T47D (cell line): ENCODE measurements around the gene RYK.

Experiments
- DNase-seq, 2 experiments: peaks; one replicate each; pipeline versions ENCODE4 v3.0.0 to v3.0.0-alpha.2; 2011 to 2012; ENCODE audit warnings: low read depth in 1 of 2, low spot score in 1 of 2
- JUND ChIP-seq: IDR thresholded peaks from 2 replicates; pipeline ENCODE4 v1.6.1; 2012; ENCODE audit warnings: low read depth
- in situ Hi-C: cut with HindIII; loops from 2 replicates; pipeline ENCODE4 v1.10.0; 2016; ENCODE audit warnings: low sequenced_read_pairs, low pct_unique_long_range_greater_than_20kb

RYK gene

DNA sequence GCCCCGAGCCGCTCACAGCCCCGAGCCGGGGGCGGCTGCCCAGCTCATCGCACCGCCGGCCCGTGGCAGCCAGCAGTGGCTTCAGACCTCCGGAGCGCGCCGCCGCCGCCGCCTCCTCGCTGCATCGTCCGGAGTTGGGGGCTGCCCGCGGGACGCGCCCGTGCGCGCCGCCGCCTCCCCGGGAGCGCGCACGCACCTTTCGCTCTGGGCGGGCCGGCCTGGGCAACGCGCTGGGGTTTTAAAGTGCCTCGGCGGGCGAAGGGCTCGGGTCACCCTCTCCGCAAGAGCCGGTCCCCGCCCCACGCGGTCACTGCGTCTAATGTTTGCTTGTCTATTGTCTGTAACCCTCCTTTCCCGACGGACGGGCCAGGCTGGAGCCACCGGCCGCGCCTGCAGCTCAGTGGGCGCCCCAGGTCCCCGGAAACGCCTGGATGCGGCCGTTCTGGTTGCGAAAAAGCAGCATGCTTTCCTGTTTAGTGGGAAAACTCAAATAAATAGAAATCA, at the start of gene RYK:
Gene RYK, minus strand, starts transcription at position 143 of the 504 bp plus-strand sequence. CDS start 205 bp downstream, outside the sequence.
- no peak for TF ChIP-seq JUND
- in situ Hi-C loops = no loop called here
- peak; percentile 79 to 92 for DNase-seq

DNA sequence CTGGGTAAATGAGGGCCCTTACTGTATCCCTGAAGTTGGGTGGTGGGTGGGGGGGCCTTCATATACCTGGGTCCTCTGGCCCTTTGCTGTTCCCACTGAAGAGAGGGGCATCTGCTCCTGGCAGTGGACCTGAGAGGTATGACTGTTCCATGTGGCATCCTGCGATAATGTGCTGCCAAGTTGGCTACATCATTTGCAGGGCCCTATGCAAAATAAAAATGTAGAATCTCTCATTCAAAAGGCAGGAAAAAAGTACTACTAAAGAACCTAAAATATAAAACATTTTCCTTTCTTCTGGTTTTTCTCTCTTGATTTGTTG, 49.2 kb upstream of the RYK start:
- DNase-seq = no peak
- TF ChIP-seq JUND = no peak
- in situ Hi-C loops = no loop called here

DNA sequence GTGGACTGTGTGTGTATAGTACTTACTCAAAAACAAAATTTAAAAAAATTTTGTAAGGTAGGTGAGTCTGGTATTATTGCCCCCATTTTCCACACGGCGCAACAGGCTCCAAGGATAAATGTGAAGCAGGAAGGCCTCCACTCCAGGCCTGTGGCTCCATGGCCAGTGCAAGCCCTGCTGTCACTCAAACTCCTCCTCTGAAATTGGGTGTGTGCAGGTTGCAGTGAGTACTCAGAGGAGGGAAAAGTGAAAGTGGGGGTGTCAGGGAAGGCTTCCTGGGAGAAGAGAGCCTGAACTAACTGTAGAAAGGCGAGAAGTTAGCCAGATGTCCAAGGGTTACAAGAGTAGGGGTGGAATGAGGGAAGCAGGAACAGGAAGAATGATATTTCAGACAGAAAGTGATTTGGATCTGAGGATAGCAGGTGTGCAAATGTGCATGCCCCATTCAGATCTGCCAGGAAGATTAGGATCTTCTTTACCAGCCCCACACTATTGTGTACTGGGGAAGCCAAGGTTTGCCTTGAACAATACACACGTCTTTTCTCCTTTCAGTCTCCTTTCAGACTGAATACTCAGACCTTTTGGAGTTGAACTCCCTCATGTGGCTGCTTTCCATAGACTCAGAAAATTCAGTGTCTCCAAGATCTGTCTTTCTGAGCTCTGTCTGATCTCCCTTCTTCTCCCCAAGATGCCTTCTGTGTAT, 48.7 kb upstream of the RYK start:
- TF ChIP-seq JUND = no peak
- DNase-seq = peak in 1 of 2 experiments; percentile 77
- in situ Hi-C loops = no loop called here

DNA sequence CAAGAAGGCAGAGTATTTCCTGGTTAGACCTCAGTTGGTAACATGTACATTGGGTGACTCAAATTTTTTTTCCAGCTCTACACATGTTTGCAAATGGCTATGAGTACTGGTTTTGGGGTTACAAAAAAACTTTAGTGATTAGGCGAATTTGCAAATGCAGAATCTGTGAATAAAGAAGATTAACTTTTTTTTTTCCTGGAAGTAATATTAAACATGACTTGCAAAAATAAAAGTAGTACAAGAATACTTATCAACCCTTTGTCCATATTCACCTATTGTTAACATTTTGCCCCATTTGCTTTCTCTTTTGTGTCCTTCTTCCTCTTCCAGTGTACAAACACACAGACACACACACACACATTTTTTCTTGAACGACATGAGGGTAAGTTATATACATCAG, 47.6 kb upstream of the RYK start:
- no peak for DNase-seq
- no peak for TF ChIP-seq JUND
- in situ Hi-C loops = no loop called here

DNA sequence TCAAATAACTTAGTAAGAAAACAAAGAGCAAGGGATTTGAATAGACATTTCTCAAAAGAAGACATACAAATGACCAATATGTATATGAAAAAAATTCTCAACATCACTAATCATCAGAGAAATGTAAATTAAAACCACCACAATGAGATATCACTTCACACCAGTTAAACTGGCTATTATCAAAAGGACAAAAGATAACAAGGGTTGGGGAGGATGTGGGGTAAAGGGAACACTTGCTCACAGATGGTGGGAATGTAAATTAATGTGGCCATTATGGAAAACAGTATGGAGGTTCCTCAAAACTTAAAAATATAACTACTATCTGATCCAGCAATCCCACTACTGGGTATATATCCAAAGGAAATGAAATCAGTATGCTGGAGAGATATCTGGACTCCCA, 46.0 kb upstream of the RYK start:
- no peak for TF ChIP-seq JUND
- no peak for DNase-seq
- in situ Hi-C loops = no loop called here

DNA sequence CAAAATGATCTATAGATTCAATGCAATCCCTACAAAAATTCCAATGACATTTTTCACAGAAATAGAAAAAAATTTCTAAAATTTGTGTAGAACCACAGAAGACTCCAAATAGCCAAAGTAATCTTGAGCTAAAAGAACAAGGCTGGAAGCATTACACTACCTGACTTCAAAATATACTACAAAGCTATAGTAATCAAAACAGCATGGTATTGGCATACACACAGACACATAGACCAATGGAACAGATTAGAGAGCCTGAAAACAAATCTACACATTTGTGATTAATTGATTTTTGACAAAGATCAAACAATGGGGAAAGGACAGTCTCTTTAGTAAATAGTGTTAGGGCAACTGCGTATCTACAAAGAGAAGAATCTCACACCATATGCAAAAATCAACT, 45.3 kb upstream of the RYK start:
- in situ Hi-C loops = no loop called here
- TF ChIP-seq JUND = no peak
- DNase-seq = no peak

DNA sequence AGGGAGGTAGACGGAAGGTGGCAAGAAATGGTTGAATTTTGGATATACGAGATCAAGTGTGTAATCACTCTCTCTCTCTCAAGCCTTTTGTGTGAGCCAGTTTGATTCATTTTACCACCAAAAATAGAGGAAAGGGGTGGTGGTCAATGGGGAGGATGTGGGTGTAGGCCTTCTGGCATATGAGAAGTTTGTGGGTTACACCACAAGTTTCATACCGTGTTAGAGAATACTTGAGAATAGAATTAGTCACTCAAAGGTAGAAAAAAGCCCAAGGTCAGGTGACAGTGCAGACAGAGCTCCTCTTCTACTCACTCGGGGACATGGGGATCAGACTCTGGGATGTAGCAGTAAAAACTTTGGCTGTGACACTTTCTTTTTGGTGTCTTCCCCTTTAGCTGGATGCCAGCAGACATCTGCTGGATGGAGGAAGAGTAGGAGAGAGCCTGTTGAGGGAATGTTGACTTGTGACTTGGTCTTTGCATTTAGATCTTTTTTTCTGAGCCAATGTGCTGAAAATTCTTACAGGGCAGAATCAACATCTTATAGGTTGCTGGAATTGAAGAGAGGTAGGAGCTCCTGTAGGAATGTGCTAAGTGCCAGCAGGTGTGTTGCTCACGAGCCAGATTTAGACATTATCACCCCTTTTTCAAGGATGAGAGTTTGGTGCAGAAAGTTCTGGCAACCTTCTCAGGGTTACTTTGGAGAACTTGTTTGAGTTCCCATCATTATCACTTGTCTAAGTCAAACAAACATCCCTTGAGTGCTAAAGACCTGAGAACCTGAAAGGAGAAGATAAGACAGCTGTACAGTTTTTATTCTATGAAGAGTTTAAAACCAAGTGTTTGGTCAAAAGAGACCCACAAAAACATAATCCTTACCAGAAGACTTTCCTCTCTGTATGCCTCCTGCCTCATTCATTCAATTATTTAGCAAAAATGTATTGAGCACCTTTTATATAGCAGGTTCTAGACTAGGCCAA, 43.9 kb upstream of the RYK start:
- DNase-seq = no peak
- no peak for TF ChIP-seq JUND
- in situ Hi-C loops = no loop called here

- in situ Hi-C loops = no loop called here
- no peak for TF ChIP-seq JUND
- DNase-seq = peak in 1 of 2 experiments; percentile 61
Observed at GRCh38 chr3:134291319-134292254, 40.9 kb upstream of the RYK start.

DNA sequence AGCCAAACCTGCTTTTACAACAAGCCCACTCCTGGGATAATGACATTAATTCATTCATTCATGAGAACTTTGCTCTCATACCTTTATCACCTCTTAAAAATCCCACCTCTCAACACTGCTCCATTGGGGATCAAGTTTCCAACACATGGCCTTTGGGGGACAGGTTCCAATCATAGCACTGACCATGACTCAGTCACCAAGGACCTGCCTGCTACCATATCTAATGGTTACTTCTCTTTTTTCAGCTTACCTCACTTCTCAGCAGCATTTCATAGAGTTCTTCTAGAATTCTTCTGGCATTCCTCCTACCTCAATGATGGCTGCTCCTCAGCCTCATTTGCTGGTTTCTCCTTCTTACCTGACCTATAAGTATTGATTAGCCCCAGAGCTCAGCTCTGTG, 36.9 kb upstream of the RYK start:
- no peak for TF ChIP-seq JUND
- no peak for DNase-seq
- in situ Hi-C loops = no loop called here

DNA sequence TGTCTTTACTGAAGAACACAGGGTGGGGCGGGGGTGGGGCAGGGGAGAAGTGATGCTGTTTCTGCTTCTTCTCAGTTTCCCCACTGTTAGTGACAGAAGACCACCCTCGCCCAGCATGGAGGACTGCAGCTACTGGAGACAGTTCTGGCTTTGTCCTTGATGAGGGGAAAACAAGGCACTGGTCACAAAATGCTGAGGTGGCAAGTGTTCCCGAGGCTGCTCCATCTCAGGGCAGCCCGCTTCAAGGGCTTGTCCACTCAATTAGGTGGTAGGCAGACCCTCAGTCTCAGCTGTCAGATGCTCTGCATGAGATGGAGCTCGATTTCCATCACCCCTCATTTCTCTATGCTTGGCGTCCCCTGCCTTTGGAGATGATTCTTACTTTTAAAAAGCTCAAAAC, 33.8 kb upstream of the RYK start:
- no peak for DNase-seq
- in situ Hi-C loops = no loop called here
- no peak for TF ChIP-seq JUND

GRCh38 chr3:134282659-134283047, 32.0 kb upstream of the RYK start:
- TF ChIP-seq JUND = no peak
- in situ Hi-C loops = no loop called here
- no peak for DNase-seq
